Coronary artery (tissue), 2 donors: ENCODE data around the gene EDRF1.
"Not testable (repeated sequence)": the region's sequence is repeated elsewhere in the genome, so short reads cannot be mapped to it uniquely, and the experiment has no call there.

Source experiments
- DNase-seq: peaks from one replicate; pipeline ENCODE4 v3.0.0-alpha.2; 2017; ENCODE audit warnings: low spot score
- H3K27ac ChIP-seq, 2 donors: fragments of 200-600 bp; sonication (generic); one replicate each; pipeline ENCODE4 v1.5.1; 2016 to 2019
- H3K4me3 ChIP-seq: fragments of 200-600 bp; sonication (generic); 2 replicates; pipeline ENCODE4 v1.5.1; 2016; ENCODE audit warnings: mild to moderate bottlenecking, moderate library complexity
- TF ChIP-seq, protein P1 (sequence below): fragments of 200-600 bp; sonication (generic); IDR thresholded peaks from one replicate; pipeline ENCODE4 v1.5.1; 2019; ENCODE audit warnings: antibody characterized with exemption

Gene EDRF1

GRCh38 chr10:125709553-125710474, 9.7 kb upstream of the EDRF1 start:
- no peak overlapping the region for H3K27ac ChIP-seq
- TF ChIP-seq, protein P1, sequence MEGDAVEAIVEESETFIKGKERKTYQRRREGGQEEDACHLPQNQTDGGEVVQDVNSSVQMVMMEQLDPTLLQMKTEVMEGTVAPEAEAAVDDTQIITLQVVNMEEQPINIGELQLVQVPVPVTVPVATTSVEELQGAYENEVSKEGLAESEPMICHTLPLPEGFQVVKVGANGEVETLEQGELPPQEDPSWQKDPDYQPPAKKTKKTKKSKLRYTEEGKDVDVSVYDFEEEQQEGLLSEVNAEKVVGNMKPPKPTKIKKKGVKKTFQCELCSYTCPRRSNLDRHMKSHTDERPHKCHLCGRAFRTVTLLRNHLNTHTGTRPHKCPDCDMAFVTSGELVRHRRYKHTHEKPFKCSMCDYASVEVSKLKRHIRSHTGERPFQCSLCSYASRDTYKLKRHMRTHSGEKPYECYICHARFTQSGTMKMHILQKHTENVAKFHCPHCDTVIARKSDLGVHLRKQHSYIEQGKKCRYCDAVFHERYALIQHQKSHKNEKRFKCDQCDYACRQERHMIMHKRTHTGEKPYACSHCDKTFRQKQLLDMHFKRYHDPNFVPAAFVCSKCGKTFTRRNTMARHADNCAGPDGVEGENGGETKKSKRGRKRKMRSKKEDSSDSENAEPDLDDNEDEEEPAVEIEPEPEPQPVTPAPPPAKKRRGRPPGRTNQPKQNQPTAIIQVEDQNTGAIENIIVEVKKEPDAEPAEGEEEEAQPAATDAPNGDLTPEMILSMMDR, result no peak
- DNase-seq, result no peak
- peak overlapping the region; percentile 42 for H3K4me3 ChIP-seq

DNA sequence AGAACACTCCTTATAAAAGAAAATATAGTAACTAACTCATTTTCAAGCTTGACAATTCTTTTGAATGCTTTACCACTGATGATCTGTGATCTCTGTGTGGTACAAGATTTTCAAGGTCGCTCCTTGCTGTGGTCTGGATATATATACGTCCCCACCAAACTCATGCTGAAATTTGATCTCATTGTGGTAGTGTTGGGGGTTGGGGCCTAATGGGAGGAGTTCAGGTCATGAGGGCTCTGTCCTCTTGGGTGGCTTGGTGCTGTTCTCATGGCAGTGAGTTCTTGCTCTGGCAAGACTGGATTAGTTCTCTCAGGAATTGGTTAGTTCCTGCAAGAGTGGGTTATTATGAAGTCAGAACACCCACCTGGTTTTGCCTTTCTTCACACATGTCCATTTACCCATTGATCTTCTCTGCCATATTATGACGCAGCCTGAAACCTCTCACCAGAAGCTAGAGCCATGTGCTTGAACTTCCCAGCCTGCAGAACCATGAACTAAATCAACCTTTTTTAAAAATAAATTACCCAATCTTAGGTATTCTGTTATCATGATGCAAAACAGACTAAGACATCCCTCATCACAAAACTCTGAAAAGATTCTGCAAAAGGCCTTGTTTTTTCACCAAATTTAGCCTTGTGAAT, 8.3 kb upstream of the EDRF1 start:
- DNase-seq, result no peak
- H3K4me3 ChIP-seq, result no peak overlapping the region
- H3K27ac ChIP-seq, result no peak overlapping the region
- TF ChIP-seq, protein P1, result no peak

DNA sequence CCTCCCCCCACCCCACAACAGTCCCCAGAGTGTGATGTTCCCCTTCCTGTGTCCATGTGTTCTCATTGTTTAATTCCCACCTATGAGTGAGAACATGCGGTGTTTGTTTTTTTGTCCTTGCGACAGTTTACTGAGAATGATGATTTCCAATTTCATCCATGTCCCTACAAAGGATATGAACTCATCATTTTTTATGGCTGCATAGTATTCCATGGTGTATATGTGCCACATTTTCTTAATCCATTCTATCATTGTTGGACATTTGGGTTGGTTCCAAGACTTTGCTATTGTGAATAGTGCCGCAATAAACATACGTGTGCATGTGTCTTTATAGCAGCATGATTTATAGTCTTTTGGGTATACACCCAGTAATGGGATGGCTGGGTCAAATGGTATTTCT, 4.8 kb upstream of the EDRF1 start:
- H3K27ac ChIP-seq, H3K4me3 ChIP-seq, DNase-seq: not testable (repeated sequence)

DNA sequence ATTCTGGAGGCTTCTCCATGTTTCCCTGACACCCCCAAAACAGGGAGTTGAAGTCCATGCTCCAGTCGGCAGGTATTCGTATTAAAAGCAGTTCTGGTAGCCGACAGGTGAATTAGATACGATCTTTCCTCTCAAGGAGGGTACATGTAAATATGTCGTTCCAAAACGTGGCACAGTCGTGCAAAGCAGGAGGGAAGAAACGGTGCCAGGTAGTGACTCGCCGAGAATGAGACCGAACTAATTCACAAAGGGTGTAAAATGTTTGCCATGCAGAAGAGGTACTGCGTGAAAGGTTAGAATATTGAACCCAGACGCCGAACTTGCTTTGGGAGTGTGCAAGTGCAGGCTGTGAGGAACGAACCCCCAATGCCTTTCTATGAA, 483 bp downstream of the EDRF1 start:
- H3K27ac ChIP-seq, result peak overlapping the region; percentile 77 to 95
- TF ChIP-seq, protein P1, result no peak
- peak overlapping the region; percentile 100 for H3K4me3 ChIP-seq
- DNase-seq, result no peak

DNA sequence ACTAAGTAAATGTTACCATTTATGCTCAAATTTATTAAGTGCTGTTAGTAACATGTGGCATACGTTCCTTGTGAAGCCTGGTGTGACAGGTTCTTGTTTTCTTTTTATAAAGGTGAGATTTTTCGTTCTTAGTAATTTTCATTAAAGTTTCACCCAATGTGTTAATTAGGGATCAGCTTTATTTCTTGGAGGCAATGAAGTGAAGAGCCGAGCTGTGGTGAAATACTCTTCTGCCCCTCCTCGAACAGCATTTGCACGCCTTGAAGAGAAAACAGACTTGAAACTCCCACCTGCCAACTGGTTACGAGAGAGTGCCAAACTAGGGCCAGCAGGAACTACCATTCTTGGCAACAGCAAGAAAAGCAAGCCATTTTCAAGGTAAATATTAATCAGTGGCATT, 1.5 kb downstream of the EDRF1 start:
- Histone ChIP-seq H3K27ac (no peak overlapping the region), H3K4me3 (no peak overlapping the region)
- TF ChIP-seq, protein P1, result no peak
- no peak for DNase-seq

GRCh38 chr10:125722811-125723210, 3.3 kb downstream of the EDRF1 start:
- Histone ChIP-seq H3K27ac (no peak overlapping the region), H3K4me3 (no peak overlapping the region)
- TF ChIP-seq, protein P1, result no peak
- no peak for DNase-seq

GRCh38 chr10:125726914-125727313, 7.4 kb downstream of the EDRF1 start:
- no peak for DNase-seq
- H3K4me3 ChIP-seq, result no peak overlapping the region
- H3K27ac ChIP-seq, result no peak overlapping the region
- TF ChIP-seq, protein P1, result no peak
